Thoracic aorta (tissue), 2 donors: ENCODE measurements around the gene EPN1. TPM values are rescaled to one million over a fixed set of nuclear protein-coding genes. Genes with fewer than 3 reads are reported as not detected.

Experiments used
- ATAC-seq: fragments of 150-250 bp; one replicate; pipeline ENCODE4 v1.8.0; 2017; ENCODE audit warnings: low read depth; ENCODE audit not compliant: insufficient number of reproducible peaks, low FRiP score
- DNase-seq: peaks from one replicate; pipeline ENCODE4 v3.0.0-alpha.2; 2020; ENCODE audit warnings: low spot score
- H3K27ac ChIP-seq, 2 donors: fragments of 200-600 bp; sonication (generic); 1 replicate in 1 of 2; 2 replicates in 1 of 2; pipeline ENCODE4 v1.5.1; 2016; ENCODE audit warnings: mild to moderate bottlenecking in 2 of 2, moderate library complexity in 2 of 2
- H3K27me3 ChIP-seq: fragments of 200-600 bp; sonication (generic); replicated peaks from 2 replicates; pipeline ENCODE4 v1.6.0; 2016; ENCODE audit warnings: mild to moderate bottlenecking; ENCODE audit not compliant: insufficient read depth
- H3K36me3 ChIP-seq: fragments of 200-600 bp; sonication (generic); one replicate; pipeline ENCODE4 v1.5.1; 2016
- H3K4me1 ChIP-seq, 2 donors: fragments of 200-600 bp; sonication (generic); 1 replicate in 1 of 2; 2 replicates in 1 of 2; pipeline versions ENCODE4 v1.5.1 to v1.6.0; 2016; ENCODE audit warnings: low read depth in 2 of 2, mild to moderate bottlenecking in 1 of 2; ENCODE audit not compliant: control insufficient read depth in 1 of 2
- H3K4me3 ChIP-seq: fragments of 200-600 bp; sonication (generic); 2 replicates; pipeline ENCODE4 v1.5.1; 2016; ENCODE audit warnings: mild to moderate bottlenecking
- H3K9me3 ChIP-seq: fragments of 200-600 bp; sonication (generic); 2 replicates; pipeline ENCODE4 v1.5.1; 2016
- total RNA-seq, 2 donors: library from RNA; depleted of rRNA; stranded (reverse); fragments of >200 nt; gene quantifications; one replicate each; pipeline versions ENCODE4 v1.1.0 to v1.2.3, GENCODE V29; 2016
- TF ChIP-seq, protein P1 (sequence below): fragments of 200-600 bp; sonication (generic); IDR thresholded peaks from one replicate; pipeline ENCODE4 v1.5.1; 2019; ENCODE audit warnings: antibody characterized with exemption

EPN1 gene
- total RNA-seq, 2 donors from 2014 or later, result 91.3 to 93.5 TPM

DNA sequence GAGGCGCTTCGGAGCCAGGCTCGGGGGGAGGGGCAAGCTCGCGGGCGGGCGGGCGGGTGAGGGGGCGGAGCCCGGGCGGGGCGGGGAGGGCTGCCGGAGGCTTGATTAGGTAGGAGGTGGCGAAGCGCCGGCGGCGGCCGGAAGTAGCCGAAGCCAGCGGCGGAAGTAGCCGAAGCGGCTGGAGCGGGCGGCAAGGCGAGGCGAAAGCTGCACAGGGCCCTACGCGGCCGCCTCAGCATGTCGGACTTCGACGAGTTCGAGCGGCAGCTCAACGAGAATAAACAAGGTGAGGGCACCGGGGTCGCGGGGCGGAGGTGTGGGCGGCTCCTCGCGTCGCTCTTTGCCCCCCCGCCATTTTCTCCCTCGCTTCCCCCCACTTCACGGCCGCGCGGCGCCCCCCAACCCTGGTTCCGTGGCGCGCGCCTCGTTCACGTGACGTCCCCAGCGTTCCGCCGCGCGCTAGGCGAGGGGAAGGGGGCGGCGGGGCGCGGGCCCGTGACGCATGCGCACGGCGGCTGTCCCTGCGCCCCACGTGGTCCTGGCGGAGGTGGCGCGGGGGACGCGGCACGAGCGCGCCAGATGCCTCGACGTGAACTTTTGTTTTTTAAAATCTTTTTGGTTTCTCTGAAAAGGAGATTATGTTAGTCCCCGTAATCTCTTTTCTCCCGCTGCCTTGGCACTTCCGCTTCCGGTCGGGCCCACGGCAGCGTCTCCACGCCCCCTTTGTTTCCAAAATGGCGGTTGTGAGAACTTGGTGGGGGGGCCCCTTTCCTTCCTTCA, 20.0 kb upstream of the EPN1 start, which contains the start of gene U2AF2:
U2AF2 (plus strand) TSS at position 168 of the 780 bp plus-strand sequence; CDS start at position 238, 70 bp downstream.
- peak within 1 kb of the TSS; percentile 91 to 98 for H3K27ac ChIP-seq
- TF ChIP-seq, protein P1, sequence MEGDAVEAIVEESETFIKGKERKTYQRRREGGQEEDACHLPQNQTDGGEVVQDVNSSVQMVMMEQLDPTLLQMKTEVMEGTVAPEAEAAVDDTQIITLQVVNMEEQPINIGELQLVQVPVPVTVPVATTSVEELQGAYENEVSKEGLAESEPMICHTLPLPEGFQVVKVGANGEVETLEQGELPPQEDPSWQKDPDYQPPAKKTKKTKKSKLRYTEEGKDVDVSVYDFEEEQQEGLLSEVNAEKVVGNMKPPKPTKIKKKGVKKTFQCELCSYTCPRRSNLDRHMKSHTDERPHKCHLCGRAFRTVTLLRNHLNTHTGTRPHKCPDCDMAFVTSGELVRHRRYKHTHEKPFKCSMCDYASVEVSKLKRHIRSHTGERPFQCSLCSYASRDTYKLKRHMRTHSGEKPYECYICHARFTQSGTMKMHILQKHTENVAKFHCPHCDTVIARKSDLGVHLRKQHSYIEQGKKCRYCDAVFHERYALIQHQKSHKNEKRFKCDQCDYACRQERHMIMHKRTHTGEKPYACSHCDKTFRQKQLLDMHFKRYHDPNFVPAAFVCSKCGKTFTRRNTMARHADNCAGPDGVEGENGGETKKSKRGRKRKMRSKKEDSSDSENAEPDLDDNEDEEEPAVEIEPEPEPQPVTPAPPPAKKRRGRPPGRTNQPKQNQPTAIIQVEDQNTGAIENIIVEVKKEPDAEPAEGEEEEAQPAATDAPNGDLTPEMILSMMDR, result no peak
- H3K4me1 ChIP-seq, result peaks cover 37 to 46% of the 10 kb centered on the region in 2 donors
- no peaks in the 10 kb centered on the region for H3K27me3 ChIP-seq
- peak within 1 kb of the TSS; percentile 100 for H3K4me3 ChIP-seq
- no peaks in the 10 kb centered on the region for H3K9me3 ChIP-seq
- peak; percentile 30 for ATAC-seq
- peak; percentile 79 for DNase-seq
- H3K36me3 ChIP-seq, result peaks cover 11% of the 10 kb centered on the region

DNA sequence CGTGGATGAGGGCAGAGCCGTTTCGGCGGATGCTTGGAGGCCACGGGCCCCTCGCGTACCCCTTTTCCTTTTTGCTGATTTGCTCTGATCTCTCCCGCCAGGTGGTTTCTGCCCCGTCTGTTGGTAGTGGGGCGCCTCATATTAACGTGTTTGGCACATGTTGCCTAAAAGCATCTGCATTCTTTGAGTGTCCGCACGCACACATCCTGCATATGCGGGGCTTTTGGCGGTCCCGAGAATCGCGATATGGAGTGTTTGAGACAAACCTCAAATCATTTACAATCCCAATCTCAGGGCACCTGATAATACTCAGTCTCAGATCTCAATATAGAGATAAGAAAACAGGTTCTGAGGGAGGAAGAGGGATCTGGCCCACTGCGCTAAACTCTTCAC, 19.4 kb upstream of the EPN1 start:
- Histone ChIP-seq H3K4me3 (peak overlapping the region; percentile 100), H3K9me3 (no peaks in the 10 kb centered on the region), H3K36me3 (peaks cover 17% of the 10 kb centered on the region), H3K27ac (peak overlapping the region; percentile 91 to 98), H3K4me1 (peaks cover 37 to 46% of the 10 kb centered on the region in 2 donors), H3K27me3 (no peaks in the 10 kb centered on the region)
- no peak for ATAC-seq
- no peak for DNase-seq
- TF ChIP-seq, protein P1, result no peak

DNA sequence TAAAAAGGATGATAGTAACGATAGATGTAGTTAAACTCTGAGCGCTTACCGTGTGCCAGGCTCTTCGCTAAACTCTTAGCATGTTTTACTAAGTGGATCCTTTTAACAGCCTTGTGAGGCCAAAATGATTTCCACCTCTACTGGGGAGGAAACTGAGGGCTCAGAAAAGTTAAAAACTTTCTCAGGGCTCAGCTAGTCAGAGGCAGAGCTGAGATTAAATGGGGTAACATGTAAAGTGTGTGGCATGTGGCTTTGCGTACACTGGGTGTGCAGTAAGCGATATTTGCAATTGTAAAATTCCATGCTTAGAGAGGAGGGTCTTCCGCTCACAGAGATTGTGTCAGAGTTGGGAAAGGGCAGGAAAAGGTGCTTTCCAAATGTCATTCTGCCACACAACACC, 18.5 kb upstream of the EPN1 start:
- no peaks in the 10 kb centered on the region for H3K27me3 ChIP-seq
- H3K27ac ChIP-seq, result no peak overlapping the region
- DNase-seq (no peak), ATAC-seq (no peak)
- H3K4me3 ChIP-seq, result peak overlapping the region; percentile 100
- peaks cover 37 to 46% of the 10 kb centered on the region in 2 donors for H3K4me1 ChIP-seq
- TF ChIP-seq, protein P1, result no peak
- H3K9me3 ChIP-seq, result no peaks in the 10 kb centered on the region
- peaks cover 24% of the 10 kb centered on the region for H3K36me3 ChIP-seq

DNA sequence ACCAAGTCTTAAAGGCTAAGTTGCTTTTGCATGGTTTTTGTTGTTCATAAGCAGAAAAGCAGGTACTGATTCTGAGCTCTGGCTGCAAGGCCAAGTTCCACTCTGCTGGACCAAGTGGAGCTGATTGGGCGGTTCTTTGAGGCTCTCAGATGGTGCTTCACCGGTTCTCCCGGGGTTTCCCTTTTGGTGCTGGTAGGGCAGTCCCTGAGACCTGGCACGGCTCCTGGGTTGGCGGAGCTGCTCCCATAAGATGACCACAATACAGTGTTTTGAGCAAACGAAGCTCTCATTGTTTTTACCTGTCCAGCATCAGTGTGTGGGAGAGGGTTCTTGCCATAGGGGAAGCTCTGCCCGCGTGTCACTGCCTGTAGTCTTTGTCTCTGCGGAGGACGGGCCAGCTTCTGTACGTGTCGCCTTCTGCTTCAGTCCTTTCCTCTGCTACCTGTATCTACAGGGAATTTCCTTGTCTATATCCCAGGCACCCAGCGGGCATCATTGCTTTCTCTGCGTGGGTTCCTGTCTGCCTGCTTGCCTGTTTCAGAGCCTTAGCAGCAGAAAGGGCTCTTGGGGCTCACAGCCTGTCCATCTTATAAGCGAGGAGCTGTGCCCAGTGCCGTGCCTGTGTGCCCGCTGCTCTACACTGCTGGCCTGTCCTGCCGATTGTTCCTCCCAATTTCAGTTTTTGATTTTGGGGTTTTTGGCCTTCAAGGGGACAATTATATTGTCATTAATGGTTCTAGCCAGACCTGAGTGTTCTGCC, 17.9 kb upstream of the EPN1 start:
- DNase-seq, result no peak
- H3K27me3 ChIP-seq, result no peaks in the 10 kb centered on the region
- no peak for ATAC-seq
- no peak overlapping the region for H3K27ac ChIP-seq
- H3K9me3 ChIP-seq, result no peaks in the 10 kb centered on the region
- H3K4me3 ChIP-seq, result peak overlapping the region; percentile 100
- H3K36me3 ChIP-seq, result peaks cover 30% of the 10 kb centered on the region
- H3K4me1 ChIP-seq, result peaks cover 37 to 46% of the 10 kb centered on the region in 2 donors
- TF ChIP-seq, protein P1, result no peak

DNA sequence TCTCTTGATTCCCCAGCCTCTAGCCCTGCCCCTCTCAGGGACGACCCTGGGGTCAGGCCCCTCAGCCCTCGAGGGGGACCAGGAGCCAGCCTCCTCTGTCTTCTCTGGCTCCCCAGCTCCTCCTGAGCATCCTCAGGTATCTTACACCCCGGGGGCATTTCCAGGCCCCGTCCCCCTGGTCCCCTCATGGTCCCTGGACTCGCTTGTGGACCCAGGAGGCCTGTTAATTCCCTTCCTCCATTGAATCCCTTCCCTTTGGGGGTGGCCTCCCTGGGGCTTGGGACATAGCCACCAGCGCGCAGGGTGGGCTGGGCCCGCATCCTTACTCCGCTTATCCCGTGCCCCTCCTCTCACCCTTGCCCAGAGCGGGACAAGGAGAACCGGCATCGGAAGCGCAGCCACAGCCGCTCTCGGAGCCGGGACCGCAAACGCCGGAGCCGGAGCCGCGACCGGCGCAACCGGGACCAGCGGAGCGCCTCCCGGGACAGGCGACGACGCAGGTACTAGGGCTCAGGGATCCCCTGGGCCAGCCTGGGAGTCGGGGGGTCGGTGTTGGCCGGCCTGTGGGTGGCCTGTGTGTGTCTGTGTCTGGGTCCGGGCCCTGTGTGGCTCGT, 16.1 kb upstream of the EPN1 start:
- Histone ChIP-seq H3K27me3 (no peaks in the 10 kb centered on the region), H3K4me3 (no peak overlapping the region), H3K27ac (no peak overlapping the region), H3K36me3 (peaks cover 48% of the 10 kb centered on the region), H3K9me3 (no peaks in the 10 kb centered on the region), H3K4me1 (peaks cover 34 to 38% of the 10 kb centered on the region in 2 donors)
- no peak for DNase-seq
- TF ChIP-seq, protein P1, result no peak
- ATAC-seq, result no peak
